Left ventricle myocardium inferior (tissue), 1 donor: ENCODE data around the gene EIF4B. TPM values are rescaled to one million over a fixed set of nuclear protein-coding genes. Genes with fewer than 3 reads are reported as not detected.

Experiments used
- DNase-seq: peaks from one replicate; pipeline ENCODE4 v3.0.0-alpha.2; 2020
- H3K27ac ChIP-seq: fragments of 200-600 bp; replicated peaks from 2 replicates; pipeline ENCODE4 v1.8.0; 2021
- H3K27me3 ChIP-seq: fragments of 200-600 bp; 2 replicates; pipeline ENCODE4 v1.8.0; 2021; ENCODE audit warnings: low read depth
- H3K36me3 ChIP-seq: fragments of 200-600 bp; 2 replicates; pipeline ENCODE4 v1.8.0; 2021
- H3K4me1 ChIP-seq: fragments of 200-600 bp; 2 replicates; pipeline ENCODE4 v1.8.0; 2021
- H3K4me3 ChIP-seq: fragments of 200-600 bp; 2 replicates; pipeline ENCODE4 v1.8.0; 2021; ENCODE audit warnings: mild to moderate bottlenecking, moderate library complexity
- H3K9me3 ChIP-seq: fragments of 200-600 bp; replicated peaks from 2 replicates; pipeline ENCODE4 v1.8.0; 2021
- intact Hi-C: fragments of 100-400 bp; cut with micrococcal nuclease; formaldehyde crosslinking; loops from one replicate; pipeline ENCODE4 v1.11.0; 2022
- long read RNA-seq: library from polyadenylated mRNA; unstranded; transcript quantifications from one replicate; pipeline ENCODE4 v2.0.0, GENCODE V29; 2021
- total RNA-seq: library from RNA; stranded (reverse); fragmentation: NEBNext Ultra II Directional; extraction: Animal tissue kit (Norgen Biotek cat#: 25700); gene quantifications from one replicate; pipeline ENCODE4 v1.2.1, GENCODE V29; 2021
- TF ChIP-seq, protein P1 (sequence below): fragments of 200-600 bp; IDR thresholded peaks from 2 replicates; pipeline ENCODE4 v1.8.0; 2021; ENCODE audit warnings: antibody characterized with exemption, mild to moderate bottlenecking, borderline replicate concordance
- donor health status: DM: no; HTN: yes; CAD: no; lungs with severe emphysema.

Gene EIF4B
- total RNA-seq, result 390 TPM
- long read RNA-seq, full-length matches to known transcripts, result 459 of 561 reads
- long read RNA-seq, partial matches to known transcripts, result 64 of 561 reads
- long read RNA-seq, other reads (novel, unspliced or antisense), result 38 of 561 reads

DNA sequence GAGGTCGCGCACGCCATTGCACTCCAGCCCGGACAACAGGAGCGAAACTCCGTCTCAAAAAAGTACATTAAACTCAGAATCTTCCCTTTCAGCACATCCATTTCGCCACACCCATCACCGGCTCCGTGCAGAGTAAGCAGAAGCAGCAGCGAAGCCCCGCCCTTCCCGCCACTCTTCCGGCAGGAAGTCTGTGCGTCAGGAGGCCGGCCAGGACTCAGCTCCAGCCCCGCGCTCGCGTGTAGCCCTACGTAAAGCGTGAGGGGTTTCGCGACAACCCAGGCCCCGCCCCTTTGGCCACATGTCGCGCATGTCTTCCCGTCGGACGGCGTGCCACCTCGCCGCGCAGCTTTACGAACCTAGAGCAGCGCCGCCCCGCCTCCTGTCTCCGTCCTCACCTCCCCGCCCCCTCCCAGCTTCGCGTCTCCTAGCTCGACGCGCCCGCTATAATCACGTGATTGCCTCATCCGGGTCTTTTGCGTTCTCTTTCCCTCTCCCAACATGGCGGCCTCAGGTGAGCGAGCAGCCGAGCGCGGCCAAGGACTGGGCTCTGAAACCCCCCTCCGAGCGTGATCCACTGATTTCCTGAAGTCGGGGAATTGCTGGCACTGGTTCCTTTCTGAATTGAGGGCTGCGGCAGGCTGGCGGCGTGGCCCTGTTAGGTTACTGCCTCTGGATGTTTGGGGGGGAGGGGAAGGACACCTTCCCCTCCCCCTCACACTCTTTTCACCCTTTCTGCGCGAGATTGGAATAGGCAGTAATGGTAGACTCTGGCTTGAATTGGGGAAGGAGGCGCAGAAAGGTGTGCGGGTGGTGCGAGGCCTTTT lies at the start of gene EIF4B:
EIF4B (plus strand) TSS at position 471 of the 824 bp plus-strand sequence; CDS start at position 499, 28 bp downstream.
- no peaks in the 10 kb centered on the region for H3K27me3 ChIP-seq
- intact Hi-C loops, result no loop called here
- H3K27ac ChIP-seq, result peak within 1 kb of the TSS; percentile 90
- peaks cover 7% of the 10 kb centered on the region for H3K36me3 ChIP-seq
- TF ChIP-seq, protein P1, sequence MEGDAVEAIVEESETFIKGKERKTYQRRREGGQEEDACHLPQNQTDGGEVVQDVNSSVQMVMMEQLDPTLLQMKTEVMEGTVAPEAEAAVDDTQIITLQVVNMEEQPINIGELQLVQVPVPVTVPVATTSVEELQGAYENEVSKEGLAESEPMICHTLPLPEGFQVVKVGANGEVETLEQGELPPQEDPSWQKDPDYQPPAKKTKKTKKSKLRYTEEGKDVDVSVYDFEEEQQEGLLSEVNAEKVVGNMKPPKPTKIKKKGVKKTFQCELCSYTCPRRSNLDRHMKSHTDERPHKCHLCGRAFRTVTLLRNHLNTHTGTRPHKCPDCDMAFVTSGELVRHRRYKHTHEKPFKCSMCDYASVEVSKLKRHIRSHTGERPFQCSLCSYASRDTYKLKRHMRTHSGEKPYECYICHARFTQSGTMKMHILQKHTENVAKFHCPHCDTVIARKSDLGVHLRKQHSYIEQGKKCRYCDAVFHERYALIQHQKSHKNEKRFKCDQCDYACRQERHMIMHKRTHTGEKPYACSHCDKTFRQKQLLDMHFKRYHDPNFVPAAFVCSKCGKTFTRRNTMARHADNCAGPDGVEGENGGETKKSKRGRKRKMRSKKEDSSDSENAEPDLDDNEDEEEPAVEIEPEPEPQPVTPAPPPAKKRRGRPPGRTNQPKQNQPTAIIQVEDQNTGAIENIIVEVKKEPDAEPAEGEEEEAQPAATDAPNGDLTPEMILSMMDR, result no peak
- peak; percentile 100 for DNase-seq
- H3K4me3 ChIP-seq, result peak within 1 kb of the TSS; percentile 97
- no peaks in the 10 kb centered on the region for H3K9me3 ChIP-seq
- H3K4me1 ChIP-seq, result peaks cover 69% of the 10 kb centered on the region

DNA sequence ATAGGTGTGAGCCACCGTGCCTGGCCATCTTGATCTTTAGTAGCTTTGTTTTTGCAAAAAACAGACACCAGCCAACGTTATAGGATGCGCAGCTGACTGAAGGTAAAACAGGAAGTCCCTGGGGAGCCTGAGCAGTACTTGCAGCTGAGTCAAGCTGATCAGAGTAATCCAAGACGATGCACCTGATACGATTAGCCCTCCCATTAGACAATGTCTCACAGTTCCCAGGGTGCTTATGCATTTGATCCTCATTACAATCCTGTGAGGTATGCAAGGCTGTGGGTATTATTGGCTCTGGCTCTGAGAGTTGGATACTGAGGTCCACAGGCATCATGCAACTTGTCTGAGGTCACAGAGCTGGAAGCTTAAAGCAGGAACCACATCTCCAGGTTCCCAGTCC lies 49.3 kb upstream of the EIF4B start:
- Histone ChIP-seq H3K27me3 (peaks cover 6% of the 10 kb centered on the region), H3K4me3 (no peak overlapping the region), H3K9me3 (no peaks in the 10 kb centered on the region), H3K36me3 (no peaks in the 10 kb centered on the region), H3K27ac (no peak overlapping the region), H3K4me1 (no peaks in the 10 kb centered on the region)
- TF ChIP-seq, protein P1, result no peak
- intact Hi-C loops, result no loop called here
- DNase-seq, result no peak

GRCh38 chr12:52964556-52965336 lies 41.5 kb upstream of the EIF4B start:
- Histone ChIP-seq H3K4me1 (no peaks in the 10 kb centered on the region), H3K36me3 (no peaks in the 10 kb centered on the region), H3K4me3 (peak overlapping the region; percentile 11), H3K27ac (no peak overlapping the region), H3K27me3 (peaks cover 48% of the 10 kb centered on the region), H3K9me3 (no peaks in the 10 kb centered on the region)
- TF ChIP-seq, protein P1, result no peak
- no peak for DNase-seq
- intact Hi-C loops, result no loop called here

DNA sequence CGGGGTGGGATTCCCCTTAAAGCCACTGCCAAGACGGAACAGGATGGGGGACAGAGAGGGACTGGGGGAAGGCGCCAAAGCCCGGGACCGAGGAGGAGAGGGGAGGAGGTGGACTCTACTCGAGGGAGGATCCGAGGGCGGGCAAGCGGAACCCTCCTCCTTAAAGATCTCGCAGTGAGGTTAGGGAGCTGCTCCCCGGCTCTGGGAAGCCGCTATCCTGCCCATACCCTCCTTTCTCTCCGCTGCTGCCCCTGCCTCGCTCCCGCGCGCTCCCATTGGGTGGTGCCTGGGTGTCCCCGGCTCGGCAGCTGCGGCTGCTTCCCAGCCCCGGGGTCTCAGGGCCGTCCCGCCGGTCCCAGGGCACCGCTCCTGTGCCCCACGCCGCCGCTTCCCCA lies 40.9 kb upstream of the EIF4B start:
- no peak for DNase-seq
- peaks cover 48% of the 10 kb centered on the region for H3K27me3 ChIP-seq
- TF ChIP-seq, protein P1, result no peak
- H3K4me3 ChIP-seq, result peak overlapping the region; percentile 11
- no peaks in the 10 kb centered on the region for H3K4me1 ChIP-seq
- no peaks in the 10 kb centered on the region for H3K36me3 ChIP-seq
- no peak overlapping the region for H3K27ac ChIP-seq
- intact Hi-C loops, result no loop called here
- no peaks in the 10 kb centered on the region for H3K9me3 ChIP-seq

GRCh38 chr12:52969166-52969795 lies 37.0 kb upstream of the EIF4B start:
- H3K9me3 ChIP-seq, result no peaks in the 10 kb centered on the region
- no peak overlapping the region for H3K27ac ChIP-seq
- peaks cover 32% of the 10 kb centered on the region for H3K27me3 ChIP-seq
- no peaks in the 10 kb centered on the region for H3K36me3 ChIP-seq
- H3K4me1 ChIP-seq, result no peaks in the 10 kb centered on the region
- DNase-seq, result no peak
- no peak overlapping the region for H3K4me3 ChIP-seq
- TF ChIP-seq, protein P1, result no peak
- intact Hi-C loops, result no loop called here
